WI38 (cell line): ENCODE data around the gene RETREG3.

Experiments used
- H3K4me3 ChIP-seq: 2 replicates; pipeline ENCODE4 v1.5.1; 2011; ENCODE audit warnings: low read depth, mild to moderate bottlenecking, control low read depth, low read length
- TF ChIP-seq, protein P1 (sequence below): IDR thresholded peaks from 2 replicates; pipeline ENCODE4 v1.5.1; 2012; ENCODE audit warnings: low read depth, mild to moderate bottlenecking, control low read depth, low read length

RETREG3 gene

GRCh38 chr17:42608305-42609181 is 631 bp downstream of the RETREG3 start:
- TF ChIP-seq, protein P1, sequence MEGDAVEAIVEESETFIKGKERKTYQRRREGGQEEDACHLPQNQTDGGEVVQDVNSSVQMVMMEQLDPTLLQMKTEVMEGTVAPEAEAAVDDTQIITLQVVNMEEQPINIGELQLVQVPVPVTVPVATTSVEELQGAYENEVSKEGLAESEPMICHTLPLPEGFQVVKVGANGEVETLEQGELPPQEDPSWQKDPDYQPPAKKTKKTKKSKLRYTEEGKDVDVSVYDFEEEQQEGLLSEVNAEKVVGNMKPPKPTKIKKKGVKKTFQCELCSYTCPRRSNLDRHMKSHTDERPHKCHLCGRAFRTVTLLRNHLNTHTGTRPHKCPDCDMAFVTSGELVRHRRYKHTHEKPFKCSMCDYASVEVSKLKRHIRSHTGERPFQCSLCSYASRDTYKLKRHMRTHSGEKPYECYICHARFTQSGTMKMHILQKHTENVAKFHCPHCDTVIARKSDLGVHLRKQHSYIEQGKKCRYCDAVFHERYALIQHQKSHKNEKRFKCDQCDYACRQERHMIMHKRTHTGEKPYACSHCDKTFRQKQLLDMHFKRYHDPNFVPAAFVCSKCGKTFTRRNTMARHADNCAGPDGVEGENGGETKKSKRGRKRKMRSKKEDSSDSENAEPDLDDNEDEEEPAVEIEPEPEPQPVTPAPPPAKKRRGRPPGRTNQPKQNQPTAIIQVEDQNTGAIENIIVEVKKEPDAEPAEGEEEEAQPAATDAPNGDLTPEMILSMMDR, result 0 out of 2 replicates have a peak, but pooled peaks have one; percentile 27
- H3K4me3 ChIP-seq, result peak overlapping the region; percentile 99

GRCh38 chr17:42607769-42608168 is 1.4 kb downstream of the RETREG3 start:
- peak overlapping the region; percentile 99 for H3K4me3 ChIP-seq
- TF ChIP-seq, protein P1, result no peak

- TF ChIP-seq, protein P1, result no peak
- H3K4me3 ChIP-seq, result no peak overlapping the region
Observed at GRCh38 chr17:42603318-42603717, 5.9 kb downstream of the RETREG3 start.

GRCh38 chr17:42598905-42599304 is 10.3 kb downstream of the RETREG3 start:
- TF ChIP-seq, protein P1, result no peak
- H3K4me3 ChIP-seq, result no peak overlapping the region

DNA sequence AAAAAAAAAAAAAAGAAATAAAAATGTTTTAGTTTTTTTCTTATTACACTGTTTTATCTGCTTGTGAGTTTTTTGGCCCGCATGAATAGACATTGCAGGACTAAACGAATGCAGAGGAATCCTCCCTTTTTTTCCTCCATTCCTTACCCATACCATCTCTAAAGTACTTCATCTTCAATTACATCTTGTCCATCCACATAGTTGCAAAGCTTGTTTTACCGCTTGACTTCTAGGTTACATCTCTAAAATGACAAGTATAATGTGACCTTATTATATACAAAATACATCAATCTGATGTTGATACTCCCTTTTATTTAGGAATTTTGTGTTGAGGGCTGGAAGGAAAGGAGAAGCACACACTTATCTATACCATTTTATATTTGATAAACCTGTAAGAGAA is 12.8 kb downstream of the RETREG3 start:
- TF ChIP-seq, protein P1, result no peak
- no peak overlapping the region for H3K4me3 ChIP-seq

GRCh38 chr17:42591411-42591810 is 17.8 kb downstream of the RETREG3 start:
- TF ChIP-seq, protein P1, result no peak
- H3K4me3 ChIP-seq, result no peak overlapping the region

GRCh38 chr17:42590886-42591285 is 18.3 kb downstream of the RETREG3 start:
- no peak overlapping the region for H3K4me3 ChIP-seq
- TF ChIP-seq, protein P1, result no peak
